K562 (cell line): ENCODE data around the gene PLEKHG5. TPM values are rescaled to one million over a fixed set of nuclear protein-coding genes. Genes with fewer than 3 reads are reported as not detected.

ENCODE experiments used
- ATAC-seq: fragments of 200-7000 bp; cut with Tn5 transposase; 3 replicates; pipeline ENCODE4 v1.9.1; 2020; ENCODE audit warnings: moderate library complexity
- BruUV-seq: library from RNA; stranded (reverse); fragments of 400-500 nt; replicated peaks from 2 replicates; lab custom pipeline; 2021; lab: Mats Ljungman, UMichigan
- CTCF ChIA-PET: fragments of 300-600 bp; formaldehyde crosslinking; extraction: SDS; loops from one replicate; lab custom pipeline; 2021; ENCODE audit warnings: low intra/inter-chr PET ratio; lab: Yijun Ruan, JAX
- POLR2A ChIA-PET: fragments of 300-600, 350-650 bp; sonication (Branson Sonifier 250); formaldehyde crosslinking; extraction: SDS; loops from one replicate; lab custom pipeline; 2021; ENCODE audit warnings: antibody characterized with exemption, inconsistent platforms; lab: Yijun Ruan, JAX
- DNase-seq, 4 experiments: peaks; one replicate each; pipeline versions ENCODE4 v3.0.0 to v3.0.0-alpha.2; 2011 to 2018; ENCODE audit warnings: low spot score in 3 of 4, mixed read lengths in 3 of 4; ENCODE audit errors: extremely low read depth in 1 of 4
- FAIRE-seq: peaks from 2 replicates; lab custom pipeline; 2011; peaks lifted over from hg19 to GRCh38; lab: Jason Lieb, UNC
- H2AFZ ChIP-seq: 2 replicates; pipeline ENCODE4 v1.6.0; 2011; ENCODE audit warnings: low read depth, low read length, control low read depth, inconsistent platforms
- H3K27ac ChIP-seq: fragments of 200-600 bp; 3 replicates; pipeline ENCODE4 v1.8.0; 2011; ENCODE audit warnings: low read depth, mild to moderate bottlenecking, control low read depth, inconsistent platforms, low read length, moderate library complexity, mixed read lengths; ENCODE audit errors: extremely low read depth
- H3K27me3 ChIP-seq, 2 experiments: fragments of 300-600 bp in 1 of 2; 2 replicates in 1 of 2; 3 replicates in 1 of 2; pipeline versions ENCODE4 v1.6.0 to v1.8.0; 2011; ENCODE audit warnings: inconsistent platforms in 2 of 2, low read length in 2 of 2, mild to moderate bottlenecking in 1 of 2, mixed read lengths in 1 of 2, moderate library complexity in 1 of 2; ENCODE audit not compliant: control insufficient read depth in 2 of 2, insufficient read depth in 2 of 2
- H3K36me3 ChIP-seq: fragments of 300-600 bp; 3 replicates; pipeline ENCODE4 v1.8.0; 2011; ENCODE audit warnings: mild to moderate bottlenecking, low read length, inconsistent platforms; ENCODE audit not compliant: control insufficient read depth, insufficient read depth
- H3K4me1 ChIP-seq, 2 experiments: fragments of 200-600 bp in 1 of 2; replicated peaks in 1 of 2; 2 replicates in 1 of 2; 3 replicates in 1 of 2; pipeline versions ENCODE4 v1.5.1 to v1.8.0; 2011; ENCODE audit warnings: inconsistent platforms in 2 of 2, low read length in 2 of 2, mild to moderate bottlenecking in 1 of 2, mixed read lengths in 1 of 2, moderate library complexity in 1 of 2; ENCODE audit not compliant: control insufficient read depth in 2 of 2, insufficient read depth in 2 of 2
- H3K4me2 ChIP-seq: 2 replicates; pipeline ENCODE4 v1.6.1; 2011; ENCODE audit warnings: low read length, control low read depth, inconsistent platforms, mixed read lengths; ENCODE audit not compliant: insufficient read depth
- H3K4me3 ChIP-seq: fragments of 200-600 bp; sonication (generic), shearing (Covaris generic); 2 replicates; pipeline ENCODE4 v1.5.1; 2016; ENCODE audit warnings: control low read depth, inconsistent platforms
- H3K79me2 ChIP-seq: fragments of 200-600 bp; 3 replicates; pipeline ENCODE4 v1.8.0; 2011; ENCODE audit warnings: low read length, inconsistent platforms; ENCODE audit not compliant: control insufficient read depth, insufficient read depth
- H3K9ac ChIP-seq, 2 experiments: 2 replicates each; pipeline versions ENCODE4 v1.6.0 to v1.6.1; 2011; ENCODE audit warnings: low read depth in 2 of 2, low read length in 2 of 2, control low read depth in 1 of 2, inconsistent platforms in 1 of 2, mild to moderate bottlenecking in 1 of 2, mixed read lengths in 1 of 2; ENCODE audit not compliant: insufficient read depth in 1 of 2
- H3K9me1 ChIP-seq: one replicate; pipeline ENCODE4 v1.6.0; 2011; ENCODE audit warnings: inconsistent platforms, mild to moderate bottlenecking, low read length, moderate library complexity; ENCODE audit not compliant: control insufficient read depth, insufficient read depth
- H3K9me3 ChIP-seq: replicated peaks from 2 replicates; pipeline ENCODE4 v1.5.1; 2011; ENCODE audit warnings: low read depth, low read length, inconsistent platforms; ENCODE audit not compliant: control insufficient read depth, insufficient read depth
- H4K20me1 ChIP-seq: replicated peaks from 2 replicates; pipeline ENCODE4 v1.6.1; 2011; ENCODE audit warnings: low read length, inconsistent platforms, mixed read lengths; ENCODE audit not compliant: control insufficient read depth, insufficient read depth
- CBX5 ChIP-seq: IDR thresholded peaks from 2 replicates; pipeline ENCODE4 v1.6.1; 2014; ENCODE audit warnings: low read depth, borderline replicate concordance
- ELK3 ChIP-seq: fragments of 450-650 bp; formaldehyde crosslinking; IDR thresholded peaks from 2 replicates; pipeline ENCODE4 v1.4.0; 2020; ENCODE audit warnings: mild to moderate bottlenecking
- MITF ChIP-seq: IDR thresholded peaks from 2 replicates; pipeline ENCODE4 v1.6.1; 2014; ENCODE audit warnings: antibody characterized with exemption
- RFX7 ChIP-seq: fragments of 250-450 bp; sonication (Bioruptor Pico); IDR thresholded peaks from 2 replicates; pipeline ENCODE4 v1.5.1; 2021; ENCODE audit warnings: mild to moderate bottlenecking
- STAT5B ChIP-seq: fragments of 250-450 bp; sonication (Bioruptor Pico); IDR thresholded peaks from 2 replicates; pipeline ENCODE4 v1.8.0; 2021; ENCODE audit warnings: mild to moderate bottlenecking, inconsistent platforms
- ZNF785 ChIP-seq: fragments of 250-450 bp; sonication (Bioruptor Pico); IDR thresholded peaks from 2 replicates; pipeline ENCODE4 v1.4.0; 2020; ENCODE audit warnings: mild to moderate bottlenecking
- WGBS: fragments of 100-300 bp; shearing (Covaris generic); methylation state at CpG from one replicate; pipeline ENCODE4 v1.1.6; 2016; ENCODE audit warnings: low coverage, mixed read lengths; ENCODE audit not compliant: insufficient coverage; ENCODE audit errors: missing lambda C conversion rate; 5-methylcytosine and 5-hydroxymethylcytosine counted together
- in situ Hi-C: fragments of 300-500 bp; cut with MboI; formaldehyde crosslinking; loops from 4 replicates; pipeline ENCODE4 v1.15.0; 2018; ENCODE audit warnings: inconsistent platforms, mixed read lengths
- intact Hi-C: fragments of 100-400 bp; cut with micrococcal nuclease; formaldehyde crosslinking; loops from 2 replicates; pipeline ENCODE4 v1.14.2; 2022
- polyA plus RNA-seq, 8 experiments: library from polyadenylated mRNA; depleted of rRNA in 4 of 8; stranded (reverse) in 5 of 8; unstranded in 3 of 8; fragments of >200 nt; fragmentation: Nextera tagmentation in 2 of 8; fragmentation: Illumina TruSeq in 1 of 8; extraction: Ambion mirVana in 2 of 8; extraction: Trizol in 1 of 8; gene quantifications; 2 replicates each; pipeline versions ENCODE4 v1.2.1 to v1.2.3, GENCODE V29; 2011 to 2014; ENCODE audit warnings: inconsistent platforms in 1 of 8, missing spikeins in 1 of 8
- total RNA-seq, 7 experiments: library from RNA; depleted of rRNA in 6 of 7; stranded (reverse); fragments of >200 nt in 6 of 7; fragmentation: Illumina TruSeq in 2 of 7; extraction: Trizol in 2 of 7; gene quantifications; 2 replicates each; pipeline versions ENCODE4 v1.2.1 to v1.2.3, GENCODE V29; 2011 to 2021; ENCODE audit warnings: low replicate concordance in 1 of 7
- TF ChIP-seq, protein P1 (sequence below): sonication (generic); formaldehyde crosslinking; IDR thresholded peaks from 2 replicates; pipeline ENCODE4 v1.8.1; 2023; ENCODE audit warnings: mild to moderate bottlenecking, missing genetic modification reagents
- TF ChIP-seq, protein P2 (sequence below), 2 experiments: IDR thresholded peaks; 2 replicates each; pipeline ENCODE4 v1.6.1; 2011; ENCODE audit warnings: borderline replicate concordance in 1 of 2, control low read depth in 1 of 2, low read depth in 1 of 2, low read length in 1 of 2, mild to moderate bottlenecking in 1 of 2, mixed read lengths in 1 of 2, moderate library complexity in 1 of 2; ENCODE audit not compliant: insufficient read depth in 1 of 2, insufficient read length in 1 of 2, poor library complexity in 1 of 2, severe bottlenecking in 1 of 2; ENCODE audit errors: extremely low read depth in 1 of 2

The PLEKHG5 gene
- total and polyA plus RNA-seq, 9 of the 15 experiments (the other 6 are each of a cell fraction or from before 2014, with no cell fraction given) = 0.04 to 0.29 (median 0.09) TPM; not detected in 3

DNA sequence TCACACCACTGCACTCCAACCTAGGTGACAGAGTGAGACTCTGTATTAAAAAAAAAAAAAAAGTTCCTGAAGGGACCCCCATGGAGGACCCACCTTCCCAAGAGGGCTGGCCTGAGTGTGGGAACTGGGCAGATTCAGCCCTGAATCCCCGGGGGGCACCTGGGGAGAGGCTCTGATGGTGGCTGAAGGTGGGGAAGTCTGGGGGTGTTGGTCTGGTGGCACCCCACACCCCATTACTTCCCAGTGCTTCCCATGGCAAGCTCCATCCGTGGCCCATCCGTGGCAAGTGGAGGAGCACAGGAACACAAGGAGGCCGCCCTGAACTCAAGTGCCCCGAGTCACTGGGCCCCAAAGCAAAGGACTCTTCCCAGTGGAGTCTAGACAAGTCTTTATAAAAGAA is 24.7 kb downstream of the PLEKHG5 start (continued):
- TF ChIP-seq, protein P1, sequence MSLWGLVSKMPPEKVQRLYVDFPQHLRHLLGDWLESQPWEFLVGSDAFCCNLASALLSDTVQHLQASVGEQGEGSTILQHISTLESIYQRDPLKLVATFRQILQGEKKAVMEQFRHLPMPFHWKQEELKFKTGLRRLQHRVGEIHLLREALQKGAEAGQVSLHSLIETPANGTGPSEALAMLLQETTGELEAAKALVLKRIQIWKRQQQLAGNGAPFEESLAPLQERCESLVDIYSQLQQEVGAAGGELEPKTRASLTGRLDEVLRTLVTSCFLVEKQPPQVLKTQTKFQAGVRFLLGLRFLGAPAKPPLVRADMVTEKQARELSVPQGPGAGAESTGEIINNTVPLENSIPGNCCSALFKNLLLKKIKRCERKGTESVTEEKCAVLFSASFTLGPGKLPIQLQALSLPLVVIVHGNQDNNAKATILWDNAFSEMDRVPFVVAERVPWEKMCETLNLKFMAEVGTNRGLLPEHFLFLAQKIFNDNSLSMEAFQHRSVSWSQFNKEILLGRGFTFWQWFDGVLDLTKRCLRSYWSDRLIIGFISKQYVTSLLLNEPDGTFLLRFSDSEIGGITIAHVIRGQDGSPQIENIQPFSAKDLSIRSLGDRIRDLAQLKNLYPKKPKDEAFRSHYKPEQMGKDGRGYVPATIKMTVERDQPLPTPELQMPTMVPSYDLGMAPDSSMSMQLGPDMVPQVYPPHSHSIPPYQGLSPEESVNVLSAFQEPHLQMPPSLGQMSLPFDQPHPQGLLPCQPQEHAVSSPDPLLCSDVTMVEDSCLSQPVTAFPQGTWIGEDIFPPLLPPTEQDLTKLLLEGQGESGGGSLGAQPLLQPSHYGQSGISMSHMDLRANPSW (CRISPR knock-in tag) = no peak
- TF ChIP-seq STAT5B = no peak
- TF ChIP-seq RFX7 = no peak
- no peak for TF ChIP-seq ELK3

- DNase-seq (peak in 2 of 4 experiments; percentile 67 to 69), FAIRE-seq (no peak), ATAC-seq (0 out of 3 replicates have a peak, but pooled peaks have one; percentile 6)
- H3K36me3 ChIP-seq = no peaks in the 10 kb centered on the region
- no peak within 1 kb of the TSS for H3K4me2 ChIP-seq
- H3K9me3 ChIP-seq = no peaks in the 10 kb centered on the region
- no TSS peak for BruUV-seq
- peaks cover 2% of the 10 kb centered on the region for H3K9me1 ChIP-seq
- H3K27ac ChIP-seq = no peak within 1 kb of the TSS
- H2AFZ ChIP-seq = no peak within 1 kb of the TSS
- 16% methylated on average over 23 of the region's 43 CpGs for WGBS
- peaks cover 83 to 94% of the 10 kb centered on the region in 2 experiments for H3K27me3 ChIP-seq
- no peaks in the 10 kb centered on the region for H3K79me2 ChIP-seq
- H3K4me3 ChIP-seq = no peak within 1 kb of the TSS
- H3K4me1 ChIP-seq = peaks cover 2 to 59% of the 10 kb centered on the region in 2 experiments; a peak in 4 of 5 replicates
- CTCF ChIA-PET = no interaction called here
- in situ Hi-C loops = no loop called here
- H4K20me1 ChIP-seq = peaks cover 39% of the 10 kb centered on the region
- TF ChIP-seq CBX5 = no peak
- no peak for TF ChIP-seq ZNF785
- TF ChIP-seq ELK3 = no peak
- no peak for TF ChIP-seq MITF
- TF ChIP-seq, protein P2, sequence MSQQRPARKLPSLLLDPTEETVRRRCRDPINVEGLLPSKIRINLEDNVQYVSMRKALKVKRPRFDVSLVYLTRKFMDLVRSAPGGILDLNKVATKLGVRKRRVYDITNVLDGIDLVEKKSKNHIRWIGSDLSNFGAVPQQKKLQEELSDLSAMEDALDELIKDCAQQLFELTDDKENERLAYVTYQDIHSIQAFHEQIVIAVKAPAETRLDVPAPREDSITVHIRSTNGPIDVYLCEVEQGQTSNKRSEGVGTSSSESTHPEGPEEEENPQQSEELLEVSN (IDR thresholded peaks at IDR 0.05; ENCODE audit: borderline replicate concordance in 1 of 2, extremely low read depth in 1 of 2, insufficient read depth in 1 of 2, insufficient read length in 1 of 2, low read depth in 1 of 2, low read length in 1 of 2, poor library complexity in 1 of 2, severe bottlenecking in 1 of 2) = peak in 1 of 2 experiments; percentile 31
- TF ChIP-seq, all 486 proteins: peak for 1
- H3K9ac ChIP-seq = peak within 1 kb of the TSS in 1 of 2 experiments; percentile 15; a peak in 1 of 4 replicates
- POLR2A ChIA-PET = interaction anchor here (1.0 kb wide), 1 partner anchor 25 kb away, joined by 3 read pairs; no protein-coding TSS in a partner anchor
- intact Hi-C loops = no loop called here
Measured at GRCh38 chr1:6466023-6466422, 25.4 kb downstream of the PLEKHG5 start, which contains the start of gene TNFRSF25. TSS of gene TNFRSF25 (minus strand) at chr1:6466173. CDS start at chr1:6466107, 66 bp downstream.
